GM19324 (cell line): Measurements from ENCODE around the gene PEAK3.

Experiments used
- ATAC-seq: cut with Tn5 transposase; IDR thresholded peaks from one replicate; pipeline ENCODE4 v1.9.1; 2021; ENCODE audit warnings: mild to moderate bottlenecking, moderate library complexity; ENCODE audit not compliant: unreplicated experiment, low FRiP score

PEAK3 gene

GRCh38 chr19:2315818-2316353 lies 33.9 kb upstream of the PEAK3 start:
- no peak for ATAC-seq

- ATAC-seq = no peak
These were observed 33.3 kb upstream of the PEAK3 start for GRCh38 chr19:2315121-2315817.

GRCh38 chr19:2312820-2313501 lies 31.0 kb upstream of the PEAK3 start:
- ATAC-seq = no peak

- no peak for ATAC-seq
These were observed 29.1 kb upstream of the PEAK3 start for GRCh38 chr19:2311093-2311492.

GRCh38 chr19:2309734-2310362 lies 27.9 kb upstream of the PEAK3 start:
- no peak for ATAC-seq

GRCh38 chr19:2308114-2308556 lies 26.2 kb upstream of the PEAK3 start, which contains the start of gene LINGO3:
TSS of gene LINGO3 (minus strand) at chr19:2308154. CDS start at chr19:2291776, 16,378 bp downstream.
- no peak for ATAC-seq

- ATAC-seq = no peak
These were observed 25.6 kb upstream of the PEAK3 start for GRCh38 chr19:2307518-2308012.

GRCh38 chr19:2306971-2307370 lies 25.0 kb upstream of the PEAK3 start:
- ATAC-seq = no peak

GRCh38 chr19:2306281-2306806 lies 24.4 kb upstream of the PEAK3 start:
- no peak for ATAC-seq

GRCh38 chr19:2305452-2306280 lies 23.7 kb upstream of the PEAK3 start:
- ATAC-seq = no peak

GRCh38 chr19:2303211-2303798 lies 21.3 kb upstream of the PEAK3 start:
- ATAC-seq = no peak

GRCh38 chr19:2302319-2303210 lies 20.6 kb upstream of the PEAK3 start:
- no peak for ATAC-seq

- no peak for ATAC-seq
These were observed 18.6 kb upstream of the PEAK3 start for GRCh38 chr19:2300533-2300932.

- no peak for ATAC-seq
These were observed 14.2 kb upstream of the PEAK3 start for GRCh38 chr19:2296141-2296540.

- no peak for ATAC-seq
These were observed 12.8 kb upstream of the PEAK3 start for GRCh38 chr19:2294687-2295335.

GRCh38 chr19:2291185-2291751 lies 9.3 kb upstream of the PEAK3 start:
- ATAC-seq = no peak

GRCh38 chr19:2290441-2291184 lies 8.6 kb upstream of the PEAK3 start:
- ATAC-seq = no peak
